OCI-M1 (cell line): Measurements from ENCODE around the gene DIAPH2.
"Not testable (repeated sequence)": the region's sequence is repeated elsewhere in the genome, so short reads cannot be mapped to it uniquely, and the experiment has no call there.

Experiments
- DNase-seq: peaks from one replicate; lab custom pipeline; 2025; lab: John Stamatoyannopoulos, UW

Gene DIAPH2

DNA sequence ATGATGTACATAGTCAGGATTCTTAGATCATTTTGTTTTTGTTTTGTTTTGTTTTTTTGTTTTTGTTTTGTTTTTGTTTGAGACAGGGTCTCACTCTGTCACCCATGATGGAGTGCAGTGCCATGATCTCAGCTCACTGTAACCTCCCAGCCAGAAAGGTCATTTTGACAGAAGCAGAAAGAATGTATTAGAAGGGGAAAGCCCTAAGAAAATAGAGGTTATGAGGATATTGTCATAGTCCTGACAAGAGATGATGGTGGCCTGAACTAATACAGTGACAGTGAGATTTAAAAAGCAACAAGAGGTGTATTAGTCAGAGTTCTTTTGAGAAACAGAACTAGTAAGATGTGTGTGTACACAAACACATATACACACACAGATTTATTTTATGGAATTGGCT, 702.4 kb downstream of the DIAPH2 start:
- DNase-seq: no peak

DNA sequence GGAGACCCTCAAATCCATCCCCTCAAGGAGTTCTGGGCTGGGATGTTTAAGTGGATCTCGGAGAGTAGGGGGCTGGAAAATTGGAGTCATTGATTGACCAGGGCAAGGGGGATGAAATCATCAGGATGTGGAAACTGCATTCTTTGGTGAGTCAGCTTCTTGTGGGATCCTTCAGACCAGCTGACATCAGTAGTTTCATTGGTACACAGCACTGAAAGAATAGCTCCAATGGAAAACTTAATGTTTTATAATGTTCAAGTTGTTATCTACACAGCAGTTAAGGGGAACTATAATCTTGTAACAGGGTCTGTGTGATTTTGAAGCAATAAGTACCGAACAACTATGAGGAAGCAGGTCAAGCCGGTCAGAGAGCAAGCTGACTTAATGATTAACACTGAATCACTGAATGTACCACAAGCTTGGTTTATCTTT, 705.1 kb downstream of the DIAPH2 start:
- peak; percentile 9 for DNase-seq

DNA sequence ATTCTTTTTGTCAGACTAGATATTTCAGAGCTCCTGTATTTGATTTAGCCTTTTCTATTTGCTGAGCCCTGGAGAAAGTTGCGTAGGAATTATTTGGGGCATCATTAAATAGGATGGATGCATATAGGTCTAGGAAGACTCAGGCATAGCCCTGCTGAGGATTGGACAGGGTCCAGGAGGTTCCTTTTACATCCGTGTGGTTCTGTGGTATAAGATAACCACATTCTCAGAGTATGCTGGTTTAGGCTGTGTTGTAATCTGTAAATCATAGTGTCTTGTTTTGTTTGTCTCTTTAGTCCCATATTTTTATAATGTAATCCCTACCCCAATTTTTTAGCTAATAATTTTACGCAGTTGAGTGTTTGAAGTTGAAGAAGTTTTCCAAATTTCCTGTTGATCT, 712.7 kb downstream of the DIAPH2 start:
- DNase-seq: peak; percentile 47

DNA sequence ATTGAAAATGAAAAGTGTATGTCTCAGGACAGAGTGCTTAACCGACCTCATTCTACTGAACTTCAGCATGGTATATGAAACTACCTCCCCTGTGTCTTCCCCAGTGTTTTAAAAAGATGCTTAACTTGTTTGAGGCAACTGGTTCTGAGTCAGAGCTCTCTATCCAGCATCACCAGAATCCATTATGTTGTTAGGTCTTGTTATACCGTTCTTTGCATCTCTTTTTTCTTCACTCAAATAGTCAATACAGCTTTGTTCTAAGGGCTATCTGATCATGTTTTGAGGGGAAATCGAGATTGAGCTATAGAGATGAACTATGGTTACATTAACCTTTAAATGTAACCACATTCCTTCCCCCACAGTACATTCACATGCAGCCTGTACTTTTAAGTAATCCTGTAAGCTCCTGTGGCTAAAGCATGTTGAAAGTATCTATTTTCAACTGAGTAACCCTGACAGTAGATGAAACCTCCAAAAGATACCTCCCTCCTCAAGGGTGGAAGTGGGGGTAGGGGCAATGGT, 713.4 kb downstream of the DIAPH2 start:
- no peak for DNase-seq

DNA sequence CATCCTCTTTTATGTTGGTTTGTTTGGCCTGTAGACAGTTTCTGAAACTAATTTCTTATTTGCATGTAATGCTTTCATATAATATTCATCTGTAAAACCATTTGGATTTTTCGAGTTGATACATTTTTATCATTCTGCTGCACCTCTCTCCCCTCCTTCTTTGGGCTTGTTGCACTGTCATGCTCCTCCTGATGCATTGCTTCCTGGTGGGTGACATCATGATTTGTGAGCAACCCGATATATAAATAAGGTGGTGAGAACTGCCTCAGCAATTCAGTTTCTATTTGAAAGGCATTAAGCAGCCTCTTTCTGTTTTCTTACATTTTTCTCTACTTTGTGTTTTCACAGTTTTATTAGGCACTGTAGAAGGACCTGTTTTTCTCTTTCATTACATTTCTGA, 714.8 kb downstream of the DIAPH2 start:
- peak; percentile 39 for DNase-seq

DNA sequence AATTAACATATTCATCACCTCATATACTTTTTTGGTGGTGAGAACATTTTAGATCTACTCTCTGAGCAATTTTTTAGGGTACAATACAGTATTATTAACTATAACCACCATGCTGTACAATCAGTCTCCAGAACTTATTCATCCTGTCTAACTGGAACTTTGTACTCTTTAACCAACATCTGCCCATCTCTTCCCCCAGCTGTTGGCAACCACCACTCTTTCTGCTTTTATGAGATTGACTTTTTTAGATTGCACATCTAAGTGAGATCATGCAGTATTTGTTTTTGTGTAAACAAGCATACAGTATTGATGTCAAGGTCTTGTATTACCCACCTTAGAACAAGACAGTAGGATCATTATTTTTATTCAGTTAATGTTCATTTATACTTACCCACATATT, 715.9 kb downstream of the DIAPH2 start:
- DNase-seq: no peak

DNA sequence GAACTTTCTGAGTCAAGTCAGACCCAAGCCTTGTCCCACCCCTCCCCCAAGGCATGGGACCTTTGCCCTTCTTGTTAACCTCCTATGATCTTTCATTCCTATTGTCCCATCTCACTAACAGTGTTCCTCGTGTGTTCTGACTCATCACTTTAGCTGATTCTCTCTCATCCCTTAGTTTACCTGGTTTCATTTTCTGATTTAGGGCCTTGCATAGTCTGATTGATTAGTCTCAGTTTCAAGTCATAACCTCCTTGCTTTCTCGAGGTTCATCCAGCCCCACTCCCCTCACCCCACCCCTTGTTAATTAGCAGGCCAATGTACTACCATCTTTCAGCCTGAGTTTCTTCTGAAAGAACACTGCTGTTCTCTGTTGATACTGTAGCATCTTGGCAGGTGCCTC, 716.5 kb downstream of the DIAPH2 start:
- DNase-seq: no peak

DNA sequence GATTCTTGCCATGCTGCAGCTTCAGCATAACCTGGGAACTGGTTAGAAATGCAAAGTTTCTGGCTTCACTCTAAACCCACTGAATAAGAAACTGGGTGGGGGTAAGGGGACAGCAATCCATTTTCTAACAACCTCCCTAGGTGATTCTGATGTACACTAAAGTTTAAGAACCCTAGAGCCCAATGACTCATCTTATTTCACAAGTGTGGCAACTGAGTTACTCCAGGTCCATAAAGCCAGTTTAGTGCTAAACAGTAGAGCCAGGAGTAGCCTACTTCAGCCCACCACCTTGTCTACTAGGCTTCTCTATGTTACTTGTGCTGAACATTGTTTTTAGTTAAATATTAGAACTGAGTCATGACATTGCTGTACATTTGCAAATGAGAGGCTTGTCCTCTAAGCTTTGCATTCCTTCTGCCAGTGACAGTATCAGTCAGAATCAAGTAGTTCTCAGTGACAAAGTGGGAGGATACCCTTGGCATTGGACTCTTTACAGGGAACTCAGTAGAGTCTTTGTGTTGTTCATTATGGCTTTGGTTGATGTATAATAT, 717.0 kb downstream of the DIAPH2 start:
- DNase-seq: no peak

DNA sequence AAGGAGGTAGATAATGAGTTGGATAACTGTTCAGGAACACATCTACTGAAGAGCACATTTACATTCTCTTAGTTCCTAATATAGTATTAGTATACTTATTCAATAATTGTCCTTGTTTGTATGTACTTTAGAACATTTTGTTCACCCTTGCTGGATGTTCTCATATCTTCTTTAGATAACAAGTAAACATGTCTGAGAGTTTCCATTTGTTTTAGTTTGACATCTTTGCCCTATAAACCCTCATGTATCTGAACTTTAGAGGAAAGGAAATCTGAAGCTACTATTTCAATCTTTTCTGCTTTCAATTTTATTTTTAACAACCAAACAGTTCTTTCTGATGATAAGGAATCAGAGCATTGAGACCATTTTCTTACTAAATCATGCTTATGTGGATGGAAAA, 717.7 kb downstream of the DIAPH2 start:
- DNase-seq: no peak

DNA sequence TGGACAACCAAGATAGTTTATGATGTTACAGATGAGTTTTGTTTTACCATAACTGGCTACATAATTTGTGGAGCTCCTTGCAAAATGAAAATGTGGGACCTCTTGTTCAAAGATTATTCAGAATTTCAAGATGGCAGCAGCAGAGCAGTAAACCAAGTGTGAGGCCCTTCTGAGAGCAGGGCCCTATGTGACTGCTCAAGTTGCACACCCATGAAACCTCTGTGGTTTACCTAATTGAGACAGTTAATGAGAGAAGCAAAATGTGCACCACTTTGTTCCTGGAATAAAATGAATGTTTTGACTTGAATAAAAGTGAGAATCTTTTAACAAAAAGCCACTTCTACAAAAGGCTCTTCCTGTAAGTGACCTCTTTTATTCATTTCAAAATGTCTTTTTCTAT, 718.3 kb downstream of the DIAPH2 start:
- DNase-seq: no peak

DNA sequence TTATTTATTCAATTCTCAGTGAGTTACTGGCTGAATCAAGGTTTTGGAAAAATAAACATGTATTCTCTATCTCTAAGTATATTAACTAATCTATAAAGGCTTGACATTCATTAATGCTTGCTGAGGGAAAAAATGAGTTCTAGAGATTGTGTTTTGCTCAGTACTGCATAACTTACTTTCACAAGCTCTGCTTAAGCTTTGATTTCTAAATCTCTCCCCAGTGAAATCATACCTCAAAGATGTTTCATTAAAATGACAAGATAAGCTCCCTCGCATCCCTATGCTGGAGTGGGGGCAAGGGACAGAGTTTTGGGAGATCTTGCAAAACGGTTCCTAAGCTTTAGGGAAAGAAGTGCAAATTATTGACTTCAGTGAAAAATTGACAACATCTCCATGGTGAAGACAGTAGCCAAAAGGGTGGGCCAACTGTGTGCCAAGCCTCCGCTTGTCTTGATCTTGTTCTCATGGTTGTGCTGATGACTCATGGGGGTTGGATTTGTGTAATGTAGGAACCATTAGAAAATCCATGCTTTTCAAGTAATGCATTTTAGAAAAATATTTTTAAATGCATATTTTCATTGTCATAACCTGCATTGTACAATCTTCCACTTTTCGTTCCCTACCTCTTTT, 720.5 kb downstream of the DIAPH2 start:
- DNase-seq: no peak

DNA sequence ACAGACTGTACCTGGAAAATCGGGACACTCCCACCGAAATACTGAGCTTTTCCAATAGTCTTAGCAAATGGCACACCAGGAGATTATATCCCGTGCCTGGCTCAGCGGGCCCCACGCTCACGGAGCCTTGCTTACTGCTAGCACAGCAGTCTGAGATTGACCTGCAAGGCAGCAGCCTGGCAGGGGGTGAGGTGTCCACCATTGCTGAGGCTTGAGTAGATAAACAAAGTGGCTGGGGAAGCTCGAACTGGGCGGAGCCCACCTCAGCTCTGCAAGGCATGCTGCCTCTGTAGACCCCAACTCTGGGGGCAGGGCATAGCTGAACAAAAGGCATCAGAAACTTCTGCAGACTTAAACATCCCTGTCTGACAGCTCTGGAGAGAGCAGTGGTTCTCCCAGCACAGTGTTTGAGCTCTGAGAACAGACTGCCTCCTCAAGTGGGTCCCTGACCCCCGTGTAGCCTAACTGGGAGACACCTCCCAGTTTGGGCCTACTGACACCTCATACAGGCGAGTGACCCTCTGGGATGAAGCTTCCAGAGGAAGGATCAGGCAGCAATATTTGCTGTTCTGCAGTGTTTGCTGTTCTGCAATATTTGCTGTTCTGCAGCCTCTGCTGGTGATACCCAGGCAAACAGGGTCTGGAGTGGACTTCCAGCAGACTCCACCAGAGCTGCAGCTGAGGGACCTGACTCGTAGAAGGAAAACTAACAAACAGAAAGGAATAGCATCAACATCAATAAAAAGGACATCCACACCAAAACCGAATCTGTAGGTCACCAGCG, 725.2 kb downstream of the DIAPH2 start:
- not testable (repeated sequence) for DNase-seq

DNA sequence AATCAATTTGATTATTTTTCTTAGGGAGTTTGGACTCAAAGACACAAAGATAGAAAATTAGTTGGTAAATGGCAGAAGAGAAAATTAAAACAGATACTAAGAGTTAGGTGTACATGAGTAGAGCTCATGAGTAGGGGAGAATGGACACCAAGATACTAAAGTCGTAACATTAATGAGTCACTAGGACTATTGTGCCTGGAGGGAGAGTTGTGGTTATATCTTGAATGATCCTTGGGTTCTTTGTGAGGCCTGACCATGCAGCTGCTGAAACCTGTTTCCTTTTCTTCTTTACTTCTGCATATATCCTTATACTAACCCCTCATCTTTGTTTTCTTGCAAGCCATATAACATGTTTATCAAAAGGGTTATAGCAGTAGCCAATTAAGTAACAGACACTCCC, 731.8 kb downstream of the DIAPH2 start:
- DNase-seq: no peak

DNA sequence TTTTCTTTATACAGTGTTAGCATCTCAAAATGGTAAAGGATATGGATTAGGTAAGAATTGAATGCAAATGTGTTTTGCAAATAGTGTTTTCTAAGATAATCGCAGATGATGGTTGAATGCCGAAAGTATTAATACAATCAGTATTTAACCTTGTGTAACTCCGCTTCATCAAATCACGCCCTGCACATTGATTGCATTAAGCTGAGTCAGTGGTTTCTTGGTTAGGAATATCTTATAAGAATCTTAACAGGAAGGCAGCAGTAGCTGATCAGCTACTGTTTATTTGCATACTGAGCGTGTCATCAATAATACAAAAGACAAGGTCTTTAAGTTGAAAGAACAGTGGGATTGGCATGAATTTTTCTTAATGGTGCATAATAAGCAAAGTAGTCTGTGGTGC, 744.5 kb downstream of the DIAPH2 start:
- DNase-seq: no peak

DNA sequence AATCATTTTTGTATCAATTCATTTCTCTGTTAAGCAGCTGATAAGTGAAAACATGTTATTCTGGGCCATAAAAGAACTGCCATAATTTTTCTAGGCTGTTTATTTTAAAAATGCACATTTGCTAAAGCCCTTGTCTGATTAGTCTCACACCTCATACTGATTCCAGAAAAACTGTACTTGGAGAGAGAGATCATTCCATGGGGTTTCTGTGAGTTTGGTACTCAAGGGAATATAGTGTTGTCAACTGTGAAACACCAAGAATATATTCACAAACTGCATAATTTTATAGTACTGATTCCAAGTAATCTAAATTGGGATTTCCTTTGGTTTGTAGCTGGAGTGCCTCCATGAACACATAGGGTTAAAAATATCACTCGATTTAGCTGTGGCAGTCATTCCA, 746.6 kb downstream of the DIAPH2 start:
- no peak for DNase-seq

DNA sequence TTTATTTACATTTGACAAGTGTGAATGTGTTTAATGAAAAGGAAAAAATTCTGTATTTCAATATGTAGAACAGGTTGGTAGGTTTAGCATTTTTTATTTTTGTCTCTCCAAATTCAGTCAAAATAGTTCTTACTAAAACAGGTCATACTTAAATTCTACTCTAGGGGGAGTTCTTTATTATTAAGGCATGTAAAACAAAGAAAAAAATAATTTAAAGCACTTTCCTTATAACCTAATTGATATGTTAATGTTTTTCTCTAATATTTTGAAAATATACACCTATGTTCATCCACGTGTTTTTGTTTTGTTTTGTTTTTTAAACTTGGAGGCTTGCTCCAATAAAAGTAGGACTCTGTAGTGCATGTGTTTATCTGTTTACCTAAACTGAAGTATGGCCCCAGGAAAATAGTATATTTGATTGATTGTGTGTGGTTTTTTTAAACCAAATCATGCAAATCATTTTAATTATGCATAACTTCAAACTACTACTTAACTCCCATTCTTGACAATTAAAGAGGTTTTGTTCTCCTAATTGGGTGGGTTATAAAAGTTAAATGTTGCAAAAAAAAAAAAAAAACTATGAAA, 761.7 kb downstream of the DIAPH2 start:
- peak; percentile 0 for DNase-seq

DNA sequence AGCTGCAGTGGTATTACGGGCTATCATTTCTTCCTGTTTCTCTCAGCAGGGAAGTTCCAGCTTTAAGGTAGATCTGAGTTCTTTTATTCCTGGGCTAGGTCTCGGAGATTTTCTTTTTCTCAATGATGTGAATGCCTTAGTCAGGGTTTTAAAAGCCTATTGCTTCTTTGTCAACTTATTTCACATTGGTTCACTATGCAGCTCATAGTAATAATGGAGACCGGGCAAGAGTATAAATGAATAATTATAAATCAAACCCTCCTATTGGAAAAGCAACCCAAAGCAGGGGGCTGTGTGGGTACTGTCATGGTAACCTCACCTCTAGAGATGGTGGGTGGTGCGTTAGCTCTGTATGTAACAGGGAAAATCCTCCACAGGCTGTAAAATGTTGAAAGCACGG, 762.7 kb downstream of the DIAPH2 start:
- no peak for DNase-seq

DNA sequence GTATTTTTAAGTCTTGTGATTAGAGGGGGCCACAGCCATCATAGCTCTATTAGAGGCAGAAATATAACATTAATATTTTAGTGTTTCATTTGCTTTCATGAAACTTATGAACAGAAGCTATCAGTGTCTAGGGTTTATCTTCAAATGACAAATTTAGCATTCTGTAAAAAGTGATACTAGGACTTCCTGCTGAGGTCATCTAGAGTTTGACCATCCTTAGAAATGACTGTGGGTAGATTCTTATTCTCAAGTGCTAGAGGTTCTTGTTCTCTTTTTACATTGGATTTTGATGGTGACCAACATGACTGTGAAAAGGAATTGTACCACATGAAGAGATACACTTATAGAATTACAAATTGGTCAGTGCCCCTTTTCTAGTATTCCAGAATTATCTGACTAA, 767.6 kb downstream of the DIAPH2 start:
- no peak for DNase-seq

DNA sequence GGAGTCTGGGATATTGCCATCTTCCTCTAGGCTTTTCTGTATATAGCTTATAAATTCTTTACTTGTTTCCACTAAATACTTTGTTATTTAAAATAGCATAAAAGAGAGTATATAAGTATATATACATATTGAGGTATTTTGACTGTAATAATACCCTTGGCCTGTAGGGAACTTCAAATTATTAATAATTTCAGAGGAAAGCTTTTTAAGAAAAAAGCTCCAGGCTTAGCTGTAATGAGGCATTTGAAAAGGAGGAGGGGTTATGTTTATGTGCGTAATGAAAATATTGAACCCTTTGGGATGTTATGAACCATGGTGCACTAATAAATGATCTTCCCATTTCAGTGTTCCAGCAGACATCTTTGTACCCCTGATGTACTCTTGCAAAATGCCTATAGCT, 777.1 kb downstream of the DIAPH2 start:
- no peak for DNase-seq

DNA sequence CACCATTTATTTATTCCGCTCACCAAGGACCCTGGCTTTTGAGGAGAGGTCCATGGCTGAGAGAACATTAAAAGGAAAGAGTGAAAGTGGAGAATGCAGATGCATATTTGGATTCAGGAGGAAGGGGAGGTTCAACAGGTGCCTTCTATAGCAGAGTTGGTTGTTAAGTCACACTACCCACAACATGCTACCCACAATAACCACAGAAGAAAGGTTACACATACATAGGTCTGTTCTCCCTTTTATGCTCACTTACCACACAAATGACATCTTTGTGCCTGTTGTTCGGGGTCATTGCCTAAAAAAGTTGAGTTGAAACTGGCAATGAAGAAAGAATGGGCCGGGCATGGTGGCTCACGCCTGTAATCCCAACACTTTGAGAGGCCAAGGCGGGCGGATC, 786.4 kb downstream of the DIAPH2 start:
- no peak for DNase-seq

DNA sequence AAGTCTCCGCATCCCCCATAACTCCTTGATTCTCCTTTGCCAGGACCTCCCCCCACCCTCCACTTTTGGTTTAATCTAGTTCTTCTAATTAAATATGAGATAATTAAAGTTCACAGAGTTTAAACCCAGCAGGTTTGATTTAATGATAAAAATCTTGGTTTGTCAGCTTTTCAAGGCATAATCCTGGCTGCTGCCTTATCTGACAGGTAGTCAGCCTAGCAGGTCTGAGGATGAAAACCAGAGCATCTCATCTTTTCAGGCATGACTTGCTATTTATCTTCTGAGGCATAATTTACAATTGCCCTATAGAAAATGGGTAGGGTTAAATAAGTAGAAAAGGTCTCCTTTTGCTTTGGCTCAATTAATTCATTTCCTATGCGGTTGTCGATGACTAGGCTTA, 790.3 kb downstream of the DIAPH2 start:
- no peak for DNase-seq

DNA sequence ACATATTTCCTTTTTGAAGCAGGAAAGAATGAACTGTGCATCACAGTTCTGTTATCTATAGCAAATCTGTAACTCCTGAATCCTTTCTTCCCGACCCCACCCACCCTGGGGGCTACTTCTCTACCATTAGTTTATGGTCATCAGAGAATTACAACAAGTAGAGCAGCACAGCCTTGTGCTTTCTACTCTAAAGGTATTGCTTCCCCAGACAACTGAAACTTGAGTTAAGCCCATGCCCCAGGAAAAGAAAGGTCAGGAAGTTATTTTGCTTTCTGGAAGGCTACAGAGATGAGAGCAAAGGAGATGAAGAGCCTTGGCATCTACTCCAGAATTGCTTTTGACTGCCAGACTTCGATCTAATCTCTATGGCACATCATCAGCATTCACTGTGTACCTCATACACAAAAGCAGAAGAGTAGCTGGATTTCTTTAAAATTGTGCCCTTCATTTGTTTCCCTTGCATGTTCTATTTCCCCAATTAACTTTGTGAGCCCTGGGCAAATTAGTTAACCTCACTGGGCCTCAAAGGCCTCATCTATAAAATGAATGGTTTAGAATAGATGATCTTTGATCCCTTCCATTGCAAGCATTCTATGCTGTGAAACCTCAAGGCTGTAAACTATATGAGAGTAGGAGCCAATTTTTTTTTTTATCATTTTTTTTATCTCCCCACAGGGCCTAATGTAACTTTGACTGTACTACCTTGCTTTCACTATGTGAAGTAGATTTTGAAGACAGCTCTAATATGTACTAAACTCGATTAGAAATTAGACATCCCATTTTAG, 794.7 kb downstream of the DIAPH2 start:
- DNase-seq: no peak
